ENCODE results near the gene AAGAB.
A peak's percentile ranks its signal among the peaks of the same experiment; 100 is the strongest.
"Not testable (repeated sequence)": the region's sequence is repeated elsewhere in the genome, so short reads cannot be mapped to it uniquely, and the experiment has no call there.

The AAGAB gene

DNA sequence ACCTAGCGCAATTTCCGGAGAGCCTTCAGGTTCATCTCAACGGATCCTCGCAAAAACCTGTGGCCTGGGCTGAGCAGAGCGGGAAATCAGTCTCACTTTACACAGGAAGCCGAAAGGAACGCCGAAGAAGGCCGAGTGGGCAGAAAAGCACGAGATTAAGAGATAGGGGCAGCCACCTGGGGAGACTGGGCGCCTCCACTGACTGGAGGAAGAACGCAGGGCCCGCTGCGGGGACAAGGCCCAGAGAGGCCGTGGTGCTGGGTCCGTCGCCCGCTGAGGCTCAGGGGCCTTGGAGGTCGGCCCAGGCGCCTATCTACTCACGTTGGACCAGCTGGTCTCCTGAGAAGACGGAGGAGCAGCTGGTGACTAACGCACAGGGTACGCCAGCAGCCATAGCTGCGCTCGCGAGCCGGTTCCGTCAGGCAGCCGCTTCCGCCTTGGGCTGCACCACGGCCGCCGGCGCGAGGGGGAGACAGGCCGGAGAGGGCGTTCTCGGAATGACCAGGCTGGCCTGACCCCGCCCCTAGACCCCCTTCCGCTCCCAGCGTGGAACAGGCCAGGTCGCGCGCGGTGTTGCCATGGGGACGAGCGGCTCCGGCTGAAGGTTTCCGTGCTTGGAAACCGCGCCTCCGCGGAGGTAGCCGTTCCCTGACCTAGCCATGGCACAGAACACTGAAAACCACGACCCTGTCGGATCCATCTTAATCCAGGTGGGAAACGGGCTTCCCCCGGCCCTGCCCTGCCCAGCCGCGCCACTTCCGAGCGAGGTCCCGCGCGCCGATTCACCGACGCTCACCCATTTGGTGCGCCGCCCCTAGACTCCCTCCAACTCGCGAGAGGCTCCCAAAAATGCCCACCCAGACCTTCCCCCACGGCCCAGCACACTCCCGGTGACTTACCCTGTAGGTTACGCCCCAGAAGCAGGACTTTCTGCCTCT lies at the start of gene AAGAB, which contains the start of gene IQCH:
Gene AAGAB (minus strand): TSS at position 424 of the 938 bp plus-strand sequence. CDS start 30 bp downstream, at position 394.
Gene IQCH (plus strand): TSS at position 549 of the 938 bp plus-strand sequence. CDS start 111 bp downstream, at position 660.
- DNase-seq, result peak; percentile 48 to 99 (median 93)

DNA sequence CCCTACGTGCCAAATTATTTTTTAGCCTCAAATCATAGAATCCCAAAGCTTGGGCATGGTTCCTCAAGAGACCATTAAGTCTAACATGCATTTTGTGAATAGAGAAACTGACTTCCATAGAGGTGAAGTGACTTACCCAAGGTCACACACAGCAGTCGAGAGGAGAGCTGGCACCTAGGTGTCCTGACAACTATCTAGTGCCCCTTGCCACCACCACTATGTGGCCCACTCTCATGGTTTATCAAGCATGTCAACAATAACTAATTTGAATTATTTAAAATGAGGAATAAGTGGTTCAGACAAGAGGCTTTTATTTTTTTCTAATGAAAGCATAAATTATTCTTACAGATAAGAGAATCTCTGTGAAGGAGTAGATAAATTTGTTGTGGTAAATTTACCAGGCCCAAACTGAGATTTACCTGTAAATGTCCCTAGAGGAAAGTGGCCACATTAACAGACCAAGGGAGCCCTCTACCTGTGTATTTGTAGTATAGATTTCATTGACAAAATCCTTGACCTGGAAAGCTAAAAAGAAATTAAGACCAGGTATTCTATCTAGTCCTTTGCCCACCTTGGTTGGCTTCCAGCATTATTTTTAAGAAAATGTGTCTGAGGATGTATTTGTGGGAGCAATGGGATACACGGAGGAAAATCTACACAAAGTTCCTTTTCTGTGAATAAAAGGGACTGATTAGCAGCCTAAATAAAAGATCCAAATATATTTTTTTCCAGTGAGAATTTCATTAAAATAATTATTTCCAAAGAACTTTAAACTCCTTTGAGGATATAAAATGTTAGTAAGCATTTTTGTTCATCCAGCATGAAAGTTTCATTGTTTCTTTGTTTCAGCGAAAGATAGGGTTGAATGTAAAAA lies 49.3 kb upstream of the AAGAB start:
- DNase-seq, result no peak

DNA sequence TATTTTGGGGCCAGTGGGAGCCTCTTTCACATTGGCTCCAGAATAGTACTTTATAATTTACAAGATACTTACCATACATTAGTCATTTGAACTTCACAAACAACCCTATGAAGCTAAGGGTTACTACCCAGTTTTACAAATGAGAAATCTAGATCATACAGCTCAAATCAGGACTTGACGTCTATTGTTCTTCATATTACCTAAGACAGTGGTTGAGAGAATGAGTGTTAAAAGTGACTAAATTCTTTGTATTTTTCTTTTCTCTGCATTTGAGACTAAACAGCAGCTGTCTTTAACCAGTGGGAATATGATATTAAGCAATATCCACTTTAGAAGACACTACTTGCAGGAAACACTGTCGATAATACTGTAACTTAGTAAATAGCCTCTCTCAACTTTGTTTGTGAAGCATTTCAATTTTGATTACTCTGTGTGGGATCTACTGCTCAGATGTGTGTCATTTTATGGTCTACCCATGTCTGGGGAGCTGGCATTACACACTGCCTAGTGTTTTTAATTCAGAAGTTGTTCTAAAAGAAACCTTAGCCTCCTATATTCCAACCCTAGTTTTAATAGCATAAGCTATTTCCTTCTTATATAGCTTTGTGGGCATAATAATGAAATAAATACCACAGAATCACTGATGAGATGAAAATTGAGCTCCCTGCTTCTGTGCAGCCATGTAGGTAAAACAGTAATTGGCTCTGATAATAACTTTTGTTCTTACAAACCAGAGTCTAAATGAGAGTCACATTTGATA lies 46.0 kb upstream of the AAGAB start:
- no peak for DNase-seq

GRCh38 chr15:67296684-67297083 lies 42.2 kb upstream of the AAGAB start:
- no peak for DNase-seq

- no peak for DNase-seq
These were observed 41.7 kb upstream of the AAGAB start for GRCh38 chr15:67296188-67296587.

GRCh38 chr15:67290319-67290718 lies 35.9 kb upstream of the AAGAB start:
- DNase-seq, result no peak

DNA sequence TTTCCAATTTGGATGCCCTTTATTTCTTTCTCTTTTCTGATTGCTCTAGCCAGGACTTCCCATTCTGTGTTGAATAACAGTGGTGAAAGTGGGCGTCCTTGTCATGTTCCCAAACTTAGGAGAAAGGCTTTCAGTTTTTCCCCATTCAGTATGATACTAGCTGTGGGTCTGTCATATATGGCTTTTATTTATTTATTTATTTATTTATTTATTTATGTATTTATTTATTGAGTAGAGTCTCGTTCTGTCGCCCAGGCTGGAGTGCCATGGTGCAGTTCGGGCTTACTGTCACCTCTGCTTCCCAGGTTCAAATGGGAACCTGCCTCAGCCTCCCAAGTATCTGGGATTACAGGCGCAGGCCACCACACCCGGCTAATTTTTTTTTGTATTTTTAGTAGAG lies 31.9 kb upstream of the AAGAB start:
- DNase-seq, result not testable (repeated sequence)

- DNase-seq, result not testable (repeated sequence)
These were observed 31.2 kb upstream of the AAGAB start for GRCh38 chr15:67285625-67286024.

- DNase-seq, result no peak
These were observed 27.3 kb upstream of the AAGAB start for GRCh38 chr15:67281714-67282113.

GRCh38 chr15:67280217-67280616 lies 25.8 kb upstream of the AAGAB start:
- no peak for DNase-seq

DNA sequence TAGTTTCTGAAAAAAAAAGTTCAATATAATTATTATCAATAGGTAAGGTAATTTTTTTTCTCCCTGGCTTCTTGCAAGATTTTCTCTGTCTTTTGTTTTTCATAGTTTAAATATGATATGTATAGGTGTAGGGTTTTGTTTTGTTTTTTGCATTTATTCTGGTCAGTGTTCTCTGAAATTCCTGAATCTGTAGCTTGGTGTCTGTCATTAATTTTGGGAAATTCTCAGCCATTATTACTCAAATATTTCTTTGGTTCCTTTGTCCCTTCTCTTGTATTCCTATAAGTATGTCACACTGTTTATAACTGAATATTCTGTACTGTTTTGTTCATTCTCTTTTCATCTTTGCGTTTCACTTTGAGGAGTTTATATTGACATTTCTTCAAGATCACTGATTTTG lies 22.2 kb upstream of the AAGAB start:
- no peak for DNase-seq

DNA sequence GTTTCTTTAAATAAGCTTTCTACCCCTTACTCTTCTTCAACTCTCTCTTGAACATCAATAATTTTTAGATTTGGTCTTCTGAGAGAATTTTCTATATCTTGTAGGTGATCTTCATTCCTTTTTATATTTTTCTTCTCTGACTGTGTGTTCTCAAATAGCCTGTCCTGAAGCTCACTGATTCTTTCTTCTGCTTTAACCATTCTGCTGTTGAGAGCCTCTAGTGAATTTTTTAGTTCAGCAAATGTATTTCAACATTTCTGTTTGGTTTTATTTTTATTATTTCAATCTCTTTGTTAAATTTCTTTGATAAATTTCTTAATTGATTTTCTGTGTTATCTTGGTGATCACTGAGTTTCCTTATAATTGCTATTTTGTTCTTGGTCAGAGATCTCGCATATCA lies 19.8 kb upstream of the AAGAB start:
- DNase-seq, result no peak

- no peak for DNase-seq
These were observed 13.8 kb upstream of the AAGAB start for GRCh38 chr15:67267951-67268941.

- no peak for DNase-seq
These were observed 13.0 kb upstream of the AAGAB start for GRCh38 chr15:67267440-67267839.

- DNase-seq, result no peak
These were observed 12.4 kb upstream of the AAGAB start for GRCh38 chr15:67266870-67267269.

- no peak for DNase-seq
These were observed 5.3 kb upstream of the AAGAB start for GRCh38 chr15:67259806-67260205.

DNA sequence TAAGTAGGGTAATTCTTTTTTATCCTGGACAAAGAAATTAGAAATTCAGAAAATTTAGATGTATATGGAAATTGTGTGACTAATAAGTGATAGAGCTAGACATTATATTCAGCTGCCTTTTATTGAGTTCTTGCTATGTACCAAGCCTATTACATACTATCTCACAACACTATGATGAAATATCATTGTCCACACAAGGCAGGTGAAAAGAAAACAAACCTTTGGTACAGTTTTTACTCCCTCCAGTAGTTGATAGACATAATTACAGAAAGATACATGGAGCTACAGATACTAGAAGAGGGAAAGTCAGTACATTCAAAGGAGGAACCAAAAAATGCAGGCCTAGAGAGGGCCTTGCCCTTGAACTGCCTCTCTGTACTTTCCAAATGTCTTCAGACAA lies 4.9 kb upstream of the AAGAB start:
- no peak for DNase-seq

DNA sequence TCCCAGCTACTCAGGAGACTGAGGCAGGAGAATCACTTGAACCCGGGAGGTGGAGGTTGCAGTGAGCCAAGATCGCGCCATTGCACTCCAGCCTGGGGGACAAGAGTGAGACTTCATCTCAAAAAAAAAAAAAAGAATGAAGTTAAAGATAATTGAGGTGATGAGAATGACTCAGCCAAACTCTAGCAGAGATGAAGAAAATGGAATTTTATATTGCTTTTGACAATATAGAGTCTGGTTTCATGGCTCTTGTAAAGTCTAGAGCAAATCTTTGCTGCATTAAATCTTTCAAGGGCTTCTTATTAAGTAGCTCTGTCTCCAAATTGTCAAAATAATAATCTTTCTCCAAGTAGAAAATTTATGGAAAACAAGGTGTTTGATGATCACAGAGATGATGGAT lies 4.0 kb upstream of the AAGAB start:
- DNase-seq, result not testable (repeated sequence)

- no peak for DNase-seq
These were observed 1.6 kb upstream of the AAGAB start for GRCh38 chr15:67256051-67256450.

Measured in nucleus accumbens (tissue), 56 donors.